ENCODE data around the gene TNNT2.

The TNNT2 gene

GRCh38 chr1:201403359-201403758 is 25.9 kb upstream of the TNNT2 start:
- in situ Hi-C loops (cut with MboI; ENCODE audit: low sequenced_read_pairs) = no loop called here

DNA sequence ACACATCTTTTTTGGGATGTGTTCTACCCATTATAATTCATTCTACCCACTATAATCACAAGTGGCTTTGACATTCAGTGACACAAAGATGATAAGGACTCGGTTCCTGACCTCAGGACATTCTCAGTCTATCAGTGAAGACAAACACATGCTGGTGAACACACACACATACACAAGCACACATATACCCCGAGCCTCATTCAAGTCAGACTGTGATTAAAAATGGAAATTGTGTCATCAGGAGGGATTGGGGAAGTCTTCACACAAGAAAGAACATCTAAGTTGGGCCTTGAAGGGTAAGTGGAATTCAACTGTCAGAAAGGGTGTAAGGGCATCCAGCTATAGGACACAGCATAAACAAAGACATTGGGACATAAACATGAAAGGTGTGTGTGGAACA is 24.2 kb upstream of the TNNT2 start:
- in situ Hi-C loops (cut with MboI; ENCODE audit: low sequenced_read_pairs) = no loop called here

GRCh38 chr1:201400852-201401230 is 23.4 kb upstream of the TNNT2 start:
- in situ Hi-C loops (cut with MboI; ENCODE audit: low sequenced_read_pairs) = no loop called here

- in situ Hi-C loops (cut with MboI; ENCODE audit: low sequenced_read_pairs) = no loop called here
Observed at GRCh38 chr1:201400212-201400851, 22.9 kb upstream of the TNNT2 start.

- in situ Hi-C loops (cut with MboI; ENCODE audit: low sequenced_read_pairs) = no loop called here
Observed at GRCh38 chr1:201399352-201400126, 22.1 kb upstream of the TNNT2 start.

- in situ Hi-C loops (cut with MboI; ENCODE audit: low sequenced_read_pairs) = no loop called here
Observed at GRCh38 chr1:201399018-201399351, 21.5 kb upstream of the TNNT2 start, which contains the start of gene LAD1. Gene LAD1, minus strand, starts transcription at chr1:201399324. Its CDS starts 18 bp downstream, at chr1:201399306.

DNA sequence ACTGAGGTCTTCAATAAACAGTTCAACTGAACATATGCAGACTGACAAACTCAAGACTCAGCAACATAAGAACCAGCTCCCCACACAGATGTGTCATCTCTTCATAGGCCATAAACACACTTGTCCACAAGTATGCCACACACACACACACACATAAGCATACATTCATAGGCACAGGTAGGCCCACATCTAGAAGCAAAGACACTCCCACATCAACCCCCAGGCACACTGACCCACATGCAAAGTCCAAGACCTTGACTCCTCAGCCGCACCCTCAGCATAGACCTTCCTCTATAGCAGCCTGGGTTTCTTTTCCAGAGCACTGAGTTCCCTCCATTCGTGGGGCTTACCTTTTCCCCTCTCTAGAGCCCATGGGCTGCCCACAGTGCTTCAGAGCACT is 20.2 kb upstream of the TNNT2 start:
- in situ Hi-C loops (cut with MboI; ENCODE audit: low sequenced_read_pairs) = no loop called here

- in situ Hi-C loops (cut with MboI; ENCODE audit: low sequenced_read_pairs) = no loop called here
Observed at GRCh38 chr1:201396861-201397464, 19.5 kb upstream of the TNNT2 start.

GRCh38 chr1:201395936-201396335 is 18.5 kb upstream of the TNNT2 start:
- in situ Hi-C loops (cut with MboI; ENCODE audit: low sequenced_read_pairs) = no loop called here

DNA sequence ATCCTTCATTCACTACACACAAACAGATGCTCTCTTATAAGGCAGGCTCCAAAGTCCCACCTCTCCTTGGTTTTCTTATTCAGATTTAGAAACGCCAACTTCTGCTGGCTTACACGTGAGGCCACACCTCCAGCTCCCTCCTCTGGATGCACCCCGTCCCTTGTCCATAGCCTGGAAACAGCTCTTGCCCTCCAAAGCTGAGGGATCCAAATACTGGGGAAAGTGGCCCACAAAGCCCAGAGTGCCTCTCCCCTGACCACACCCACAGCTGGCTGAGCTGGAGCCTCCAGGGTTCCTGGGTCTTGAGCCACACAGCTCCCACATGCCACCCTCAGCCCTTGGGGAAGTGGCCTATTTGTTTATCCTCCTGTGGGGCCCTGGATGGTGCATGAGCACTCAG is 17.1 kb upstream of the TNNT2 start:
- in situ Hi-C loops (cut with MboI; ENCODE audit: low sequenced_read_pairs) = no loop called here

DNA sequence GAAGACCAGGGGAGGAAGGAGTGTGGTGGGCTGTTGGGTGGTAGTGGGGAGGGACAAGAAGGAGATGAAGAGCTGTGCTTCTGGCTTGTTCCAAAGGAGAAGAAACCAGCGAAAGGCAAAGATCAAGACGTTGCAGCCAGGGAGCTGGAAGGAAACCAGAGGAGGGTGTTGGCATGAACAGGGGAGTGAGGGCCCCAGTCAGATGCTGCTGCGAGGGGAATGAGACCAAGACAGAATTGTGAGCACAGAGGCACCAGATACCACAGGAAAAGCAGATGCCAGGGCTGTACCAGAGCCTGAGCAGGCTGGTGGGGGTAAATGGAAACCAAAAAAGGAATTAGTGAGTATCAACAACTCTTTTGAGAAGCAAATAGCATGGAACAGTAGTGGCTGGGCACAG is 15.6 kb upstream of the TNNT2 start:
- in situ Hi-C loops (cut with MboI; ENCODE audit: low sequenced_read_pairs) = no loop called here

- in situ Hi-C loops (cut with MboI; ENCODE audit: low sequenced_read_pairs) = no loop called here
Observed at GRCh38 chr1:201391651-201392511, 14.4 kb upstream of the TNNT2 start.

DNA sequence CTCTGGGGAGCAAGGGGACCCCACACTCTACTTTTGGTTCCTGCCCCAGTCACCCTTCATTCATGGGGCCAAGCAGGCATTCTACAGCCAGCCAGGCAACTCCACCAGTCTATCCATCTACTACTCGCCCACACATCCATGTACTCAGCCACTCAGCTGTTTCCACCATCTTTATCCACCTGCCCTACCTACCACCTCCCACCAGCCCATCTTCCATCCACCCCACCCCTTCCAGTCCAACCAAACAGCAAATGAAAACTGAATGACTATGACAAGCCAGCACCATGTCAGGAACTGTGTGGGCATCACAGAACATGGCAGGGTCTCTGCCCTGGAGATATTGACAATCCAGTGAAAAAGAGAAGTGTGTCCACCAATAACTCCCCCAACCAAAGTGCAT is 13.7 kb upstream of the TNNT2 start:
- in situ Hi-C loops (cut with MboI; ENCODE audit: low sequenced_read_pairs) = no loop called here

DNA sequence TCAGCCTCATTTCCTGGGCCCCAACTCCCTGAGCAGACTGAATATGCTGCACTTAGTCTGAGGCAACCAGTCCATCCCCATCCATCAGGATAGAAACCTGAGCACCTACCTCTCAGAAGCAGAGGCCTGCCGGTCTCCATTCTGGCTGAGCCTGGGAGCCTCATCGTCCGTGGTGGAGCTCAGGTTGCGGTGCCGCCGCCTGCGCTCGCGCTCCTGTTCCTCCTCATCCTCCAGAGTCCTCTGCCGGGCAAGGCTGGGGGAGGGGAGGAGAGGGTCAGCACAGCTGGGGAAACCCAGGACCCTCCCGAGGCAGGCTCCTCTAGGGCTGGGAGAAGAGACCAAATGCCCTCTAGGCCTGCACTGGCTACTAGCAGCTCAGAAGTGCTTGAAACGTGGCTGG is 11.6 kb upstream of the TNNT2 start:
- in situ Hi-C loops (cut with MboI; ENCODE audit: low sequenced_read_pairs) = no loop called here

DNA sequence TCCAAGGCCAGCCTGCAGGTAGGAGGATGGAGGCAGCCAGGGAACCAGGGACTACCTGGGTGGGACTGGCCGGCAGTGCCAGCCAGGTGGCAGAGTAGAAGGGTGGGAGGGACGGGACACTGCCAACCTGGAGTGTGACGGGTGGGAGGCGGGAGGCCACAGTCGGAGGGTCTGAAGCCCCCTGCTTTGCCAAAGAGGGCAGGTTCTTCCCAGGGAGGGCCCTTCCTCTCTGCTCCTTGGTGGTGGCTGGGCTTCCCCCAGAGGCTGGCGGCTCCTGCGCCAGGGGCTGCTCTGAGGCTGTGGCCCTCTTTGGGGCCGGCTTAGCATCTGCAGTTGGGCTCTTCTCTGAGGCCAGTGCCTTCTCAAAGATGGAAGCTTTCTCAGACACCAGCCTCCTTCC is 8.7 kb upstream of the TNNT2 start:
- in situ Hi-C loops (cut with MboI; ENCODE audit: low sequenced_read_pairs) = no loop called here

DNA sequence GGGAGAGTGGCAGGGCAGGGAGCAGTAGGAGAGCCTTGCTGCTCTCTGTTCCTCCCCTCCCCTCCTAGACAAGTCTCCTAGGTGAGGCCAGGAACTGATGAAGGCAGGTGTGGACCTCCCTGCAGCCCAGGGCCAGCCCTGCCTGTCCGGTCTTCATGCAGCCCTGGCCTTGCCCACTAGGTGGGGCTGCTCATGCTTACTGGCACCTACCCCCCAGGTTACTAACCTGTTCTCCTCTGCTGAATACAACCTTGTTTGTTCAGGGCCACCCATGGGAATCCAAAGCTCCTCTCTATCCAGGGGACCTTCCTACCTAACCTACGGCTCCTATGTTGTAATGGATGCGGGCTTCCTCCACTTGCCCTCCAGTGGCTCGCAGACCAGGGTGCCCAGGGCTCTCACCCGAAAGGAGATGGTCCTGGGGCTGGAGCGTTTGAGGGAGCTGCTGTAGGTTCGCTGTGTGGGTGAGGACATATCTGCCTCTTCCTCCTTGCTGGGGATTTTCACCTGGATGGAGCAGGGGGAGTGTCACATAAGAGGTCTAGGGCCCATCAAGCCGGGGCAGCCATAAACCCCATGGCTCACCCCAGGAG is 7.9 kb upstream of the TNNT2 start:
- in situ Hi-C loops (cut with MboI; ENCODE audit: low sequenced_read_pairs) = no loop called here

GRCh38 chr1:201384406-201384782 is 6.9 kb upstream of the TNNT2 start:
- in situ Hi-C loops (cut with MboI; ENCODE audit: low sequenced_read_pairs) = no loop called here

GRCh38 chr1:201383647-201384405 is 6.3 kb upstream of the TNNT2 start:
- in situ Hi-C loops (cut with MboI; ENCODE audit: low sequenced_read_pairs) = no loop called here

DNA sequence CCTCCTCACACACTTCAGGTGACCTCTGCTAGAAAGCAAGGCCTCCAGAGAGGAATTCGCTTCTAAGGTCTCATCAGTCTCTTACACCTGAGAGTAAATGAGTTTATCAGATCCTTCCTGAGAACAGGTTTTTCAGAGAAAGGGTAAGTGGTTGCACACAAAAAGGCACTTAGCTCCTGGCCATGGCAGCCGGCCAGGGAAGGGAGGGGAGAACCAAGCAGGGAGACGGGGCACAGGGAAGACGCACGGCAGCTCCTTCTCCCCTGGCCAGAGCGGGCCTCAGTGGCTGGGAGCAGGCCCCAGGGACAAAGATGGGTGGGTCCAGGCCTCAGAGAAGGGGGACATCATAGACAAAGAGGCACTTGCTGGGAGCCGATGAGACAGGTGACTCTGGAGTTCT is 3.6 kb upstream of the TNNT2 start:
- in situ Hi-C loops (cut with MboI; ENCODE audit: low sequenced_read_pairs) = no loop called here

GRCh38 chr1:201379733-201380242 is 2.3 kb upstream of the TNNT2 start:
- in situ Hi-C loops (cut with MboI; ENCODE audit: low sequenced_read_pairs) = no loop called here
